IMR-90 (cell line): ENCODE data around the gene HGD. TPM values are rescaled to one million over a fixed set of nuclear protein-coding genes. Genes with fewer than 3 reads are reported as not detected.

Experiments
- ATAC-seq: fragments of 200-7000 bp; cut with Tn5 transposase; 2 replicates; pipeline ENCODE4 v1.9.1; 2020; ENCODE audit warnings: low read depth, mild to moderate bottlenecking, moderate library complexity
- BruUV-seq: library from RNA; stranded (reverse); fragments of 400-500 nt; replicated peaks from 2 replicates; lab custom pipeline; 2021; lab: Mats Ljungman, UMichigan
- CTCF ChIA-PET: fragments of 300-600 bp; formaldehyde crosslinking; extraction: SDS; loops from one replicate; lab custom pipeline; 2021; ENCODE audit warnings: antibody characterized with exemption; lab: Yijun Ruan, JAX
- POLR2A ChIA-PET: fragments of 300-600 bp; sonication (Branson Sonifier 250); formaldehyde crosslinking; loops from one replicate; lab custom pipeline; 2022; ENCODE audit warnings: antibody characterized with exemption; ENCODE audit not compliant: unreplicated experiment; lab: Charles Lee
- DNase-seq: peaks from one replicate; pipeline ENCODE4 v3.0.0; 2013
- H2AFZ ChIP-seq: replicated peaks from 2 replicates; pipeline ENCODE3; 2013; ENCODE audit warnings: low read length, mild to moderate bottlenecking; ENCODE audit not compliant: poor library complexity
- H2AK5ac ChIP-seq: 2 replicates; pipeline ENCODE4 v1.6.1; 2013; ENCODE audit warnings: low read depth, low read length, inconsistent platforms
- H2AK9ac ChIP-seq: replicated peaks from 2 replicates; pipeline ENCODE3; 2013; ENCODE audit warnings: mild to moderate bottlenecking, low read depth, low read length, moderate library complexity; ENCODE audit not compliant: poor library complexity
- H2BK120ac ChIP-seq: 2 replicates; pipeline ENCODE4 v1.6.1; 2013; ENCODE audit warnings: low read depth, low read length, inconsistent platforms
- H2BK15ac ChIP-seq: 3 replicates; pipeline ENCODE4 v1.6.1; 2013; ENCODE audit warnings: low read depth, low read length, inconsistent platforms
- H2BK20ac ChIP-seq: 2 replicates; pipeline ENCODE4 v1.6.1; 2013; ENCODE audit warnings: low read depth, mild to moderate bottlenecking, inconsistent platforms, low read length, moderate library complexity
- H2BK5ac ChIP-seq: 2 replicates; pipeline ENCODE4 v1.6.1; 2013; ENCODE audit warnings: mild to moderate bottlenecking, low read depth, low read length, inconsistent platforms; ENCODE audit not compliant: poor library complexity, severe bottlenecking
- H3K14ac ChIP-seq: replicated peaks from 2 replicates; pipeline ENCODE4 v1.6.1; 2013; ENCODE audit warnings: low read depth, low read length, inconsistent platforms
- H3K18ac ChIP-seq: 2 replicates; pipeline ENCODE4 v1.6.1; 2013; ENCODE audit warnings: low read depth, low read length, control low read depth
- H3K23ac ChIP-seq: 2 replicates; pipeline ENCODE4 v1.6.1; 2013; ENCODE audit warnings: low read depth, low read length, inconsistent platforms
- H3K27ac ChIP-seq: 2 replicates; pipeline ENCODE4 v1.5.1; 2013; ENCODE audit warnings: mild to moderate bottlenecking, control low read depth, low read length; ENCODE audit not compliant: insufficient read depth
- H3K27me3 ChIP-seq: 2 replicates; pipeline ENCODE4 v1.6.1; 2013; ENCODE audit warnings: low read length; ENCODE audit not compliant: control insufficient read depth, insufficient read depth
- H3K36me3 ChIP-seq: 2 replicates; pipeline ENCODE4 v1.6.1; 2013; ENCODE audit warnings: low read length, mixed read lengths; ENCODE audit not compliant: control insufficient read depth, insufficient read depth
- H3K4ac ChIP-seq: 2 replicates; pipeline ENCODE4 v1.6.1; 2013; ENCODE audit warnings: low read depth, low read length, inconsistent platforms
- H3K4me1 ChIP-seq: 2 replicates; pipeline ENCODE4 v1.6.1; 2013; ENCODE audit warnings: low read length, mixed read lengths; ENCODE audit not compliant: control insufficient read depth, insufficient read depth
- H3K4me2 ChIP-seq: 2 replicates; pipeline ENCODE4 v1.6.1; 2013; ENCODE audit warnings: low read depth, mild to moderate bottlenecking, control low read depth, low read length, moderate library complexity
- H3K4me3 ChIP-seq: 2 replicates; pipeline ENCODE4 v1.5.1; 2013; ENCODE audit warnings: low read depth, mild to moderate bottlenecking, control low read depth, low read length, moderate library complexity; ENCODE audit not compliant: insufficient read depth
- H3K56ac ChIP-seq: 2 replicates; pipeline ENCODE4 v1.6.1; 2013; ENCODE audit warnings: low read length, inconsistent platforms; ENCODE audit not compliant: insufficient read depth; ENCODE audit errors: extremely low read depth
- H3K79me1 ChIP-seq, 2 experiments: 2 replicates each; pipeline ENCODE4 v1.6.1; 2013; ENCODE audit warnings: low read length in 2 of 2, inconsistent platforms in 1 of 2, low read depth in 1 of 2
- H3K9ac ChIP-seq: 2 replicates; pipeline ENCODE4 v1.6.1; 2013; ENCODE audit warnings: low read depth, low read length, control low read depth
- H3K9me1 ChIP-seq: 2 replicates; pipeline ENCODE4 v1.6.1; 2013; ENCODE audit warnings: low read length, inconsistent platforms; ENCODE audit not compliant: insufficient read depth
- H3K9me3 ChIP-seq: 2 replicates; pipeline ENCODE4 v1.6.1; 2013; ENCODE audit warnings: low read length; ENCODE audit not compliant: control insufficient read depth, insufficient read depth
- H4K20me1 ChIP-seq: 2 replicates; pipeline ENCODE4 v1.6.1; 2013; ENCODE audit warnings: low read length, inconsistent platforms; ENCODE audit not compliant: insufficient read depth
- H4K5ac ChIP-seq: 2 replicates; pipeline ENCODE4 v1.6.1; 2013; ENCODE audit warnings: mild to moderate bottlenecking, low read depth, low read length, control low read depth
- H4K8ac ChIP-seq, 2 experiments: 2 replicates each; pipeline ENCODE4 v1.6.1; 2013; ENCODE audit warnings: low read depth in 2 of 2, low read length in 2 of 2, control low read depth in 1 of 2, inconsistent platforms in 1 of 2
- H4K91ac ChIP-seq: 2 replicates; pipeline ENCODE4 v1.6.1; 2013; ENCODE audit warnings: low read depth, low read length, inconsistent platforms; ENCODE audit not compliant: insufficient read depth
- CEBPB ChIP-seq: IDR thresholded peaks from 2 replicates; pipeline ENCODE4 v1.6.1; 2012; ENCODE audit warnings: low read depth, low read length, improper control_type of control experiment
- CHD1 ChIP-seq: IDR thresholded peaks from 2 replicates; pipeline ENCODE4 v1.6.1; 2012; ENCODE audit warnings: low read depth, low read length, improper control_type of control experiment
- MAFK ChIP-seq: IDR thresholded peaks from 2 replicates; pipeline ENCODE4 v1.6.1; 2012; ENCODE audit warnings: low read depth, low read length, improper control_type of control experiment
- MAZ ChIP-seq: IDR thresholded peaks from 2 replicates; pipeline ENCODE4 v1.6.1; 2012; ENCODE audit warnings: low read depth, mild to moderate bottlenecking, low read length, improper control_type of control experiment, moderate library complexity, borderline replicate concordance
- POLR2A ChIP-seq: IDR thresholded peaks from 2 replicates; pipeline ENCODE4 v1.6.1; 2012; ENCODE audit warnings: mild to moderate bottlenecking, low read depth, low read length
- RAD21 ChIP-seq: IDR thresholded peaks from 2 replicates; pipeline ENCODE4 v1.6.1; 2012; ENCODE audit warnings: low read length, improper control_type of control experiment
- WGBS, 2 experiments: methylation state at CpG; one replicate each; pipeline versions ENCODE4 v1.1.5 to v1.1.7; 2013; ENCODE audit warnings: missing lambda C conversion rate in 2 of 2; ENCODE audit not compliant: insufficient read length in 1 of 2; ENCODE audit errors: extremely low coverage in 2 of 2; 5-methylcytosine and 5-hydroxymethylcytosine counted together
- dilution Hi-C: fragments of 300-500 bp; cut with HindIII; formaldehyde crosslinking; loops from one replicate; pipeline ENCODE4 v1.14.3; 2018; ENCODE audit warnings: low sequenced_read_pairs; ENCODE audit not compliant: unreplicated experiment
- in situ Hi-C: fragments of 300-500 bp; cut with MboI; formaldehyde crosslinking; loops from 3 replicates; pipeline ENCODE4 v1.14.3; 2019; ENCODE audit warnings: low sequenced_read_pairs, inconsistent platforms, mixed read lengths
- intact Hi-C: fragments of 100-400 bp; cut with micrococcal nuclease; formaldehyde crosslinking; loops from 2 replicates; pipeline ENCODE4 v1.10.0; 2022
- polyA plus RNA-seq, 3 experiments: library from polyadenylated mRNA; depleted of rRNA; stranded (reverse); fragments of >200 nt; gene quantifications; 2 replicates each; pipeline ENCODE4 v1.2.3, GENCODE V29; 2012; ENCODE audit warnings: low replicate concordance in 1 of 3
- total RNA-seq: library from RNA; depleted of rRNA; stranded (reverse); fragments of >200 nt; gene quantifications from 2 replicates; pipeline ENCODE4 v1.2.3, GENCODE V29; 2012
- TF ChIP-seq, protein P1 (sequence below): fragments of 150-350 bp; IDR thresholded peaks from 2 replicates; pipeline ENCODE4 v1.6.1; 2016; ENCODE audit warnings: low read depth, mild to moderate bottlenecking, low read length, moderate library complexity, borderline replicate concordance
- TF ChIP-seq, protein P2 (sequence below): fragments of 150-350 bp; IDR thresholded peaks from 2 replicates; pipeline ENCODE4 v1.6.1; 2017; ENCODE audit warnings: mild to moderate bottlenecking, antibody characterized with exemption, low read length, low read depth

Gene HGD
- total and polyA plus RNA-seq, 2 of the 4 experiments (the other 2 are of a cell fraction), result 0.14 TPM; not detected in 1

DNA sequence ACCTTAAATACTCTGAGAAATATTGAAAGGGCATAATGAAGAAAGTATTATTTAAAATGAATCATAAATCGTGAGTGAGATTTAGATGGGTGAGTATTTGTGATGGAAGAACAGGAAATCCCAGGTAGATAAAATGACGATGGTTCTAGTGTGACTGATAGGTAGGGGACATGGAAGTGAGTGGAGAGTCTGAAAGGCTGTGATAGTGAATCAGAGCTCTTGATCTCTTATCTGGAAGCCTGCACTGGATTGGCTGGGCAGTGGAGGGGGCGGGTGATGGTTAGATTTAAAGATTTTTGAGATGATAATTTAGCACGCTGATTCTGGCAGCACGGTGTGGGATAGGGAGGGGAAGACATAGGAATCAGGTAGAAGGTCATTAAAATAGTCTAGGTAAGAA is 20.1 kb downstream of the HGD start:
- dilution Hi-C loops (no loop called here), in situ Hi-C loops (no loop called here), intact Hi-C loops (no loop called here)
- Histone ChIP-seq H3K9me1 (no peaks in the 10 kb centered on the region), H3K27me3 (0 out of 2 replicates have a peak, but pooled peaks cover 2% of the 10 kb centered on the region), H3K9me3 (no peaks in the 10 kb centered on the region), H2BK5ac (no peak overlapping the region), H3K4me1 (peaks cover 3% of the 10 kb centered on the region; the same call in 1 of the 2 replicates), H2BK20ac (no peak overlapping the region), H3K4me2 (no peak overlapping the region), H2AK9ac (no peak overlapping the region), H3K4ac (no peak overlapping the region), H2AK5ac (no peak overlapping the region), H4K5ac (no peak overlapping the region), H2AFZ (no peak overlapping the region), H2BK120ac (no peak overlapping the region), H3K27ac (peak overlapping the region; percentile 6; the same call in 1 of the 2 replicates), H3K56ac (no peak overlapping the region), H2BK15ac (no peak overlapping the region), H3K4me3 (no peak overlapping the region), H3K14ac (no peak overlapping the region), H3K36me3 (no peaks in the 10 kb centered on the region), H3K23ac (no peak overlapping the region), H3K79me1 (no peaks in the 10 kb centered on the region), H3K18ac (no peak overlapping the region; the same call in 1 of the 2 replicates), H4K91ac (no peak overlapping the region), H3K9ac (no peak overlapping the region), H4K8ac (no peak overlapping the region), H4K20me1 (no peaks in the 10 kb centered on the region)
- TF ChIP-seq, protein P1, sequence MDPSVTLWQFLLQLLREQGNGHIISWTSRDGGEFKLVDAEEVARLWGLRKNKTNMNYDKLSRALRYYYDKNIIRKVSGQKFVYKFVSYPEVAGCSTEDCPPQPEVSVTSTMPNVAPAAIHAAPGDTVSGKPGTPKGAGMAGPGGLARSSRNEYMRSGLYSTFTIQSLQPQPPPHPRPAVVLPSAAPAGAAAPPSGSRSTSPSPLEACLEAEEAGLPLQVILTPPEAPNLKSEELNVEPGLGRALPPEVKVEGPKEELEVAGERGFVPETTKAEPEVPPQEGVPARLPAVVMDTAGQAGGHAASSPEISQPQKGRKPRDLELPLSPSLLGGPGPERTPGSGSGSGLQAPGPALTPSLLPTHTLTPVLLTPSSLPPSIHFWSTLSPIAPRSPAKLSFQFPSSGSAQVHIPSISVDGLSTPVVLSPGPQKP, result no peak
- no peak for TF ChIP-seq RAD21
- no peak for TF ChIP-seq MAFK
- TF ChIP-seq POLR2A, result no peak
- no peak for TF ChIP-seq CHD1
- TF ChIP-seq CEBPB, result no peak
- TF ChIP-seq MAZ, result no peak
- TF ChIP-seq, protein P2, sequence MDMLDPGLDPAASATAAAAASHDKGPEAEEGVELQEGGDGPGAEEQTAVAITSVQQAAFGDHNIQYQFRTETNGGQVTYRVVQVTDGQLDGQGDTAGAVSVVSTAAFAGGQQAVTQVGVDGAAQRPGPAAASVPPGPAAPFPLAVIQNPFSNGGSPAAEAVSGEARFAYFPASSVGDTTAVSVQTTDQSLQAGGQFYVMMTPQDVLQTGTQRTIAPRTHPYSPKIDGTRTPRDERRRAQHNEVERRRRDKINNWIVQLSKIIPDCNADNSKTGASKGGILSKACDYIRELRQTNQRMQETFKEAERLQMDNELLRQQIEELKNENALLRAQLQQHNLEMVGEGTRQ, result no peak
- ATAC-seq (0 out of 2 replicates have a peak, but pooled peaks have one; percentile 24), DNase-seq (no peak)
- no TSS peak for BruUV-seq
- 65 to 80% methylated on average over 1 to 5 of the region's 5 CpGs for WGBS, 2 experiments
- CTCF ChIA-PET, result no interaction called here
- POLR2A ChIA-PET, result no interaction called here
